K562 (cell line): Measurements from ENCODE around the gene FRYL. TPM values are rescaled to one million over a fixed set of nuclear protein-coding genes. Genes with fewer than 3 reads are reported as not detected.

ENCODE experiments used
- ATAC-seq: fragments of 200-7000 bp; cut with Tn5 transposase; 3 replicates; pipeline ENCODE4 v1.9.1; 2020; ENCODE audit warnings: moderate library complexity
- BruUV-seq: library from RNA; stranded (reverse); fragments of 400-500 nt; replicated peaks from 2 replicates; lab custom pipeline; 2021; lab: Mats Ljungman, UMichigan
- CTCF ChIA-PET: fragments of 300-600 bp; formaldehyde crosslinking; extraction: SDS; loops from one replicate; lab custom pipeline; 2021; ENCODE audit warnings: low intra/inter-chr PET ratio; lab: Yijun Ruan, JAX
- POLR2A ChIA-PET: fragments of 300-600, 350-650 bp; sonication (Branson Sonifier 250); formaldehyde crosslinking; extraction: SDS; loops from one replicate; lab custom pipeline; 2021; ENCODE audit warnings: antibody characterized with exemption, inconsistent platforms; lab: Yijun Ruan, JAX
- DNase-seq, 4 experiments: peaks; one replicate each; pipeline versions ENCODE4 v3.0.0 to v3.0.0-alpha.2; 2011 to 2018; ENCODE audit warnings: low spot score in 3 of 4, mixed read lengths in 3 of 4; ENCODE audit errors: extremely low read depth in 1 of 4
- FAIRE-seq: peaks from 2 replicates; lab custom pipeline; 2011; peaks lifted over from hg19 to GRCh38; lab: Jason Lieb, UNC
- H2AFZ ChIP-seq: 2 replicates; pipeline ENCODE4 v1.6.0; 2011; ENCODE audit warnings: low read depth, low read length, control low read depth, inconsistent platforms
- H3K27ac ChIP-seq: fragments of 200-600 bp; 3 replicates; pipeline ENCODE4 v1.8.0; 2011; ENCODE audit warnings: low read depth, mild to moderate bottlenecking, control low read depth, inconsistent platforms, low read length, moderate library complexity, mixed read lengths; ENCODE audit errors: extremely low read depth
- H3K27me3 ChIP-seq, 2 experiments: fragments of 300-600 bp in 1 of 2; 2 replicates in 1 of 2; 3 replicates in 1 of 2; pipeline versions ENCODE4 v1.6.0 to v1.8.0; 2011; ENCODE audit warnings: inconsistent platforms in 2 of 2, low read length in 2 of 2, mild to moderate bottlenecking in 1 of 2, mixed read lengths in 1 of 2, moderate library complexity in 1 of 2; ENCODE audit not compliant: control insufficient read depth in 2 of 2, insufficient read depth in 2 of 2
- H3K36me3 ChIP-seq: fragments of 300-600 bp; 3 replicates; pipeline ENCODE4 v1.8.0; 2011; ENCODE audit warnings: mild to moderate bottlenecking, low read length, inconsistent platforms; ENCODE audit not compliant: control insufficient read depth, insufficient read depth
- H3K4me1 ChIP-seq, 2 experiments: fragments of 200-600 bp in 1 of 2; replicated peaks in 1 of 2; 2 replicates in 1 of 2; 3 replicates in 1 of 2; pipeline versions ENCODE4 v1.5.1 to v1.8.0; 2011; ENCODE audit warnings: inconsistent platforms in 2 of 2, low read length in 2 of 2, mild to moderate bottlenecking in 1 of 2, mixed read lengths in 1 of 2, moderate library complexity in 1 of 2; ENCODE audit not compliant: control insufficient read depth in 2 of 2, insufficient read depth in 2 of 2
- H3K4me2 ChIP-seq: 2 replicates; pipeline ENCODE4 v1.6.1; 2011; ENCODE audit warnings: low read length, control low read depth, inconsistent platforms, mixed read lengths; ENCODE audit not compliant: insufficient read depth
- H3K4me3 ChIP-seq: fragments of 200-600 bp; sonication (generic), shearing (Covaris generic); 2 replicates; pipeline ENCODE4 v1.5.1; 2016; ENCODE audit warnings: control low read depth, inconsistent platforms
- H3K79me2 ChIP-seq: fragments of 200-600 bp; 3 replicates; pipeline ENCODE4 v1.8.0; 2011; ENCODE audit warnings: low read length, inconsistent platforms; ENCODE audit not compliant: control insufficient read depth, insufficient read depth
- H3K9ac ChIP-seq, 2 experiments: 2 replicates each; pipeline versions ENCODE4 v1.6.0 to v1.6.1; 2011; ENCODE audit warnings: low read depth in 2 of 2, low read length in 2 of 2, control low read depth in 1 of 2, inconsistent platforms in 1 of 2, mild to moderate bottlenecking in 1 of 2, mixed read lengths in 1 of 2; ENCODE audit not compliant: insufficient read depth in 1 of 2
- H3K9me1 ChIP-seq: one replicate; pipeline ENCODE4 v1.6.0; 2011; ENCODE audit warnings: inconsistent platforms, mild to moderate bottlenecking, low read length, moderate library complexity; ENCODE audit not compliant: control insufficient read depth, insufficient read depth
- H3K9me3 ChIP-seq: replicated peaks from 2 replicates; pipeline ENCODE4 v1.5.1; 2011; ENCODE audit warnings: low read depth, low read length, inconsistent platforms; ENCODE audit not compliant: control insufficient read depth, insufficient read depth
- H4K20me1 ChIP-seq: replicated peaks from 2 replicates; pipeline ENCODE4 v1.6.1; 2011; ENCODE audit warnings: low read length, inconsistent platforms, mixed read lengths; ENCODE audit not compliant: control insufficient read depth, insufficient read depth
- BRD9 ChIP-seq: fragments of 450-650 bp; IDR thresholded peaks from 2 replicates; pipeline ENCODE4 v1.6.1; 2018; ENCODE audit warnings: low read depth; ENCODE audit not compliant: partially characterized antibody
- CEBPB ChIP-seq: fragments of 450-650 bp; IDR thresholded peaks from 2 replicates; pipeline ENCODE4 v1.6.1; 2016; ENCODE audit warnings: missing genetic modification characterization, missing compliant biosample characterization
- NR4A1 ChIP-seq, 2 experiments: fragments of 250-450 bp in 1 of 2; fragments of 450-650 bp in 1 of 2; sonication (Bioruptor Pico) in 1 of 2; IDR thresholded peaks; 2 replicates each; pipeline versions ENCODE4 v1.4.0 to v1.6.1; 2016 to 2020; ENCODE audit warnings: mild to moderate bottlenecking in 2 of 2, missing compliant biosample characterization in 1 of 2, missing genetic modification characterization in 1 of 2, moderate library complexity in 1 of 2
- ZSCAN29 ChIP-seq: fragments of 450-650 bp; IDR thresholded peaks from 2 replicates; pipeline ENCODE4 v1.6.1; 2017
- WGBS: fragments of 100-300 bp; shearing (Covaris generic); methylation state at CpG from one replicate; pipeline ENCODE4 v1.1.6; 2016; ENCODE audit warnings: low coverage, mixed read lengths; ENCODE audit not compliant: insufficient coverage; ENCODE audit errors: missing lambda C conversion rate; 5-methylcytosine and 5-hydroxymethylcytosine counted together
- in situ Hi-C: fragments of 300-500 bp; cut with MboI; formaldehyde crosslinking; loops from 4 replicates; pipeline ENCODE4 v1.15.0; 2018; ENCODE audit warnings: inconsistent platforms, mixed read lengths
- intact Hi-C: fragments of 100-400 bp; cut with micrococcal nuclease; formaldehyde crosslinking; loops from 2 replicates; pipeline ENCODE4 v1.14.2; 2022
- polyA plus RNA-seq, 8 experiments: library from polyadenylated mRNA; depleted of rRNA in 4 of 8; stranded (reverse) in 5 of 8; unstranded in 3 of 8; fragments of >200 nt; fragmentation: Nextera tagmentation in 2 of 8; fragmentation: Illumina TruSeq in 1 of 8; extraction: Ambion mirVana in 2 of 8; extraction: Trizol in 1 of 8; gene quantifications; 2 replicates each; pipeline versions ENCODE4 v1.2.1 to v1.2.3, GENCODE V29; 2011 to 2014; ENCODE audit warnings: inconsistent platforms in 1 of 8, missing spikeins in 1 of 8
- total RNA-seq, 7 experiments: library from RNA; depleted of rRNA in 6 of 7; stranded (reverse); fragments of >200 nt in 6 of 7; fragmentation: Illumina TruSeq in 2 of 7; extraction: Trizol in 2 of 7; gene quantifications; 2 replicates each; pipeline versions ENCODE4 v1.2.1 to v1.2.3, GENCODE V29; 2011 to 2021; ENCODE audit warnings: low replicate concordance in 1 of 7
- TF ChIP-seq, protein P1 (sequence below): fragments of 450-650 bp; formaldehyde crosslinking; conservative IDR thresholded peaks from 2 replicates; pipeline ENCODE4 v1.4.0; 2022; ENCODE audit warnings: mild to moderate bottlenecking, missing genetic modification characterization
- TF ChIP-seq, protein P2 (sequence below): IDR thresholded peaks from 2 replicates; pipeline ENCODE4 v1.6.1; 2016; ENCODE audit warnings: missing genetic modification characterization, missing compliant biosample characterization

FRYL gene
- total and polyA plus RNA-seq, 9 of the 15 experiments (the other 6 are each of a cell fraction or from before 2014, with no cell fraction given): 7.2 to 34.9 (median 15.9) TPM

DNA sequence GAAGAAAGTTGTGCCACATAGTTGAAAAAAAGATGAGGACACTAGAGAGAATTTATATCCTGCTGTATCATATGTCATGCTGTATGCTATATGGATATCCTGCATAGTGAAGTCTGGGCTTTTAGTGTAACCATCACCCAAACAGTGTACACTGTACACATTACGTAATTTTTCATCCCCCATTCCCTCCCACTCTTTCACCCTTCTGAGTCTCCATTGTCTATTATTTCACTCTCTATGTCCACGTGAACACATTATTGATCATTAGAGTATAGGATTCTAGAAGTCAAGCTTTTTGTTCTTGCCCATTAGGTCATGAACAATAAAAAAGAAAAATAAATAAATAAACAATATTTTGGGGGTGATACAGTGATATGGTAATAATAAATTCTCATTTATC lies 18.0 kb upstream of the FRYL start:
- no peak; the same call in 2 of the 3 replicates for ATAC-seq
- ChIA-PET POLR2A (interaction anchor here (0.7 kb wide), 1 partner anchor 146 kb away, joined by 3 read pairs; no protein-coding TSS in a partner anchor), CTCF (interaction anchor here (0.7 kb wide), 1 partner anchor 175 kb away, joined by 4 read pairs; no protein-coding TSS in a partner anchor)
- no peaks in the 10 kb centered on the region for H3K4me1 ChIP-seq
- intact Hi-C loops (no loop called here), in situ Hi-C loops (no loop called here)
- no peaks in the 10 kb centered on the region for H3K9me1 ChIP-seq
- H3K27ac ChIP-seq: no peak overlapping the region
- BruUV-seq: no TSS peak
- no peak for TF ChIP-seq ZSCAN29
- peak; percentile 32; the same call in 1 of the 2 replicates for TF ChIP-seq CEBPB (tag)
- no peaks in the 10 kb centered on the region for H3K79me2 ChIP-seq
- no peak overlapping the region for H3K4me2 ChIP-seq
- no peak overlapping the region for H3K9ac ChIP-seq
- no peaks in the 10 kb centered on the region for H3K27me3 ChIP-seq
- DNase-seq: no peak
- no peak overlapping the region for H2AFZ ChIP-seq
- H4K20me1 ChIP-seq: no peaks in the 10 kb centered on the region
- no peak overlapping the region for H3K4me3 ChIP-seq
- FAIRE-seq: no peak
- no peaks in the 10 kb centered on the region for H3K36me3 ChIP-seq
- no peaks in the 10 kb centered on the region for H3K9me3 ChIP-seq
- WGBS: 45% methylated on average over 2 of the region's 2 CpGs

DNA sequence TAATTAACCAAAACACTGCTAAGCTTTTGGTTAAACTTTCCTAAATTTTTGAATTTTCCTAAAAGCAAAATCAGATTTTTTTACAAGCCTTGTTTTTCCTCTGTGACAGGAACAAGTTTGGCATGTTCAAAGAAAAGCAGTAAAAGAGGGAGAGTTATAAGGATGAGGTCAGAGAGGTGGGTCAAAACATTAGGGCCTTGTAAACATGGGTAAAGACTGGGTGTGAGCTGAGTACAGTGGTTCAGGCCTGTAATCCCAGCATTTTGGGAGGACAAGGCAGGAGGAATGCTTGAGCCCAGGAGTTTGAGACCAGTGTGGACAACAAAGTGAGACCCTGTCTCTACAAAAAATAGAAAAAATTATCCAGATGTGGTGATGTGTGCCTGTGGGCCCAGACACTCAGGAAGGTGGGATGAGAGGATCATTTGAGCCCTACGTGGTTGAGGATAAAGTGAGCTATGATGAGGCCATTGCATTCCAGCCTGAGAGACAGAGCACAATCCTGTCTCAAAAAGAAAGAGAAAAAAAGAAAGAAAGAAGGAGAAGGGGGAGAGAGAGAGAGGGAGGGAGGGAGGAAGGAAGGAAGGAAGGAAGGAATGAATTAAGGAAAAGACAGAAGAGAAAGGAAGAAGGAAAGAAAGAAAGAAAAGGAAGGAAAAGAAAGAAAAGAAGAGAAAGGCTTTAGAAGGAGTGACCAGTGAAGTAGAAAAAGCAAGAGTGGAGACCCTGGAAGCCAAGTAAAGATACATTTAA lies 17.0 kb upstream of the FRYL start:
- no peaks in the 10 kb centered on the region for H3K9me3 ChIP-seq
- H3K27me3 ChIP-seq: no peaks in the 10 kb centered on the region
- H4K20me1 ChIP-seq: no peaks in the 10 kb centered on the region
- no TSS peak for BruUV-seq
- no peak overlapping the region for H2AFZ ChIP-seq
- intact Hi-C loops (no loop called here), in situ Hi-C loops (no loop called here)
- no peak overlapping the region for H3K9ac ChIP-seq
- TF ChIP-seq, protein P1, sequence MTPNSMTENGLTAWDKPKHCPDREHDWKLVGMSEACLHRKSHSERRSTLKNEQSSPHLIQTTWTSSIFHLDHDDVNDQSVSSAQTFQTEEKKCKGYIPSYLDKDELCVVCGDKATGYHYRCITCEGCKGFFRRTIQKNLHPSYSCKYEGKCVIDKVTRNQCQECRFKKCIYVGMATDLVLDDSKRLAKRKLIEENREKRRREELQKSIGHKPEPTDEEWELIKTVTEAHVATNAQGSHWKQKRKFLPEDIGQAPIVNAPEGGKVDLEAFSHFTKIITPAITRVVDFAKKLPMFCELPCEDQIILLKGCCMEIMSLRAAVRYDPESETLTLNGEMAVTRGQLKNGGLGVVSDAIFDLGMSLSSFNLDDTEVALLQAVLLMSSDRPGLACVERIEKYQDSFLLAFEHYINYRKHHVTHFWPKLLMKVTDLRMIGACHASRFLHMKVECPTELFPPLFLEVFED: 0 out of 2 replicates have a peak, but pooled peaks have one; percentile 10
- TF ChIP-seq BRD9 (no peak), NR4A1 (CRISPR knock-in tag; IDR thresholded peaks at IDR 0.05) (no peak), NR4A1 (tag; IDR thresholded peaks at IDR 0.05) (no peak)
- TF ChIP-seq, protein P2, sequence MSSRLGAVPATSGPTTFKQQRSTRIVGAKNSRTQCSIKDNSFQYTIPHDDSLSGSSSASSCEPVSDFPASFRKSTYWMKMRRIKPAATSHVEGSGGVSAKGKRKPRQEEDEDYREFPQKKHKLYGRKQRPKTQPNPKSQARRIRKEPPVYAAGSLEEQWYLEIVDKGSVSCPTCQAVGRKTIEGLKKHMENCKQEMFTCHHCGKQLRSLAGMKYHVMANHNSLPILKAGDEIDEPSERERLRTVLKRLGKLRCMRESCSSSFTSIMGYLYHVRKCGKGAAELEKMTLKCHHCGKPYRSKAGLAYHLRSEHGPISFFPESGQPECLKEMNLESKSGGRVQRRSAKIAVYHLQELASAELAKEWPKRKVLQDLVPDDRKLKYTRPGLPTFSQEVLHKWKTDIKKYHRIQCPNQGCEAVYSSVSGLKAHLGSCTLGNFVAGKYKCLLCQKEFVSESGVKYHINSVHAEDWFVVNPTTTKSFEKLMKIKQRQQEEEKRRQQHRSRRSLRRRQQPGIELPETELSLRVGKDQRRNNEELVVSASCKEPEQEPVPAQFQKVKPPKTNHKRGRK (tag): peak; percentile 72
- H3K4me1 ChIP-seq: no peaks in the 10 kb centered on the region
- no peak overlapping the region for H3K4me3 ChIP-seq
- no peak overlapping the region for H3K4me2 ChIP-seq
- ChIA-PET POLR2A (interaction anchor here (0.6 kb wide), 1 partner anchor 20 kb away, joined by 3 read pairs; no protein-coding TSS in a partner anchor), CTCF (interaction anchor here (0.7 kb wide), 1 partner anchor 174 kb away, joined by 4 read pairs; no protein-coding TSS in a partner anchor)
- ATAC-seq: no peak
- no peaks in the 10 kb centered on the region for H3K9me1 ChIP-seq
- no peak for FAIRE-seq
- no peaks in the 10 kb centered on the region for H3K36me3 ChIP-seq
- no peaks in the 10 kb centered on the region for H3K79me2 ChIP-seq
- no peak for DNase-seq
- H3K27ac ChIP-seq: no peak overlapping the region
- 20% methylated on average over 1 of the region's 1 CpG for WGBS
